Thyroid gland (tissue), 4 donors: Measurements from ENCODE around the gene SCN10A.

Experiments used
- POLR2A ChIP-seq, 2 donors: fragments of 450-650 bp; IDR thresholded peaks; one replicate each; pipeline ENCODE4 v1.6.1; 2017; ENCODE audit warnings: antibody characterized with exemption in 2 of 2, mild to moderate bottlenecking in 2 of 2, moderate library complexity in 1 of 2
- TF ChIP-seq, protein P1 (sequence below), 6 experiments: fragments of 200-600 bp in 3 of 6; fragments of 450-650 bp in 3 of 6; sonication (generic) in 3 of 6; IDR thresholded peaks; one replicate each; pipeline ENCODE4 v1.5.1; 2016 to 2019; ENCODE audit warnings: antibody characterized with exemption in 6 of 6, mild to moderate bottlenecking in 2 of 6, inconsistent platforms in 1 of 6, moderate library complexity in 1 of 6

DNA sequence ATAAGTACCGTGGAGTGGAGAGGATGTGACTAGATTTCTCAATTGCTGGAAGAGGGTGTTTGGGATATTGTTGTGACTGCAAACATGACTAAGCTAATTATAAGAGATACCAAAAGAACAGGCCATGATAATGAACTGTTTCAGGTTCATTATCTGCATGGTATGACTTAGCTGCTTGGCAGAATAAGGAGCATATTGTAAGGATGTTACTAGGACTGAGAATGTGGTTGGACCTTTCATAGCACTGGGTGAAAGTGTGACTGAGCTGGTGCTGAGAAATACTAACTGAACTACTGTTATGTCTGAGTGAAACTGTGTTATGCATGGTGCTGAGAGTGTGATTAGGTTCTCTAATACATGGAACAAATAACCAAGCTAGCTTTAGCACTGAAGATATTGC lies 11.0 kb downstream of the SCN10A start:
- TF ChIP-seq, protein P1, sequence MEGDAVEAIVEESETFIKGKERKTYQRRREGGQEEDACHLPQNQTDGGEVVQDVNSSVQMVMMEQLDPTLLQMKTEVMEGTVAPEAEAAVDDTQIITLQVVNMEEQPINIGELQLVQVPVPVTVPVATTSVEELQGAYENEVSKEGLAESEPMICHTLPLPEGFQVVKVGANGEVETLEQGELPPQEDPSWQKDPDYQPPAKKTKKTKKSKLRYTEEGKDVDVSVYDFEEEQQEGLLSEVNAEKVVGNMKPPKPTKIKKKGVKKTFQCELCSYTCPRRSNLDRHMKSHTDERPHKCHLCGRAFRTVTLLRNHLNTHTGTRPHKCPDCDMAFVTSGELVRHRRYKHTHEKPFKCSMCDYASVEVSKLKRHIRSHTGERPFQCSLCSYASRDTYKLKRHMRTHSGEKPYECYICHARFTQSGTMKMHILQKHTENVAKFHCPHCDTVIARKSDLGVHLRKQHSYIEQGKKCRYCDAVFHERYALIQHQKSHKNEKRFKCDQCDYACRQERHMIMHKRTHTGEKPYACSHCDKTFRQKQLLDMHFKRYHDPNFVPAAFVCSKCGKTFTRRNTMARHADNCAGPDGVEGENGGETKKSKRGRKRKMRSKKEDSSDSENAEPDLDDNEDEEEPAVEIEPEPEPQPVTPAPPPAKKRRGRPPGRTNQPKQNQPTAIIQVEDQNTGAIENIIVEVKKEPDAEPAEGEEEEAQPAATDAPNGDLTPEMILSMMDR (IDR thresholded peaks at IDR 0.05): no peak
- no peak for TF ChIP-seq POLR2A (IDR thresholded peaks at IDR 0.05)
